NCI-H2107 treated with DMSO at 0.1 percent for 48 hours (cell line): Measurements from ENCODE around the gene SLC25A21.
"Not testable (repeated sequence)": the region's sequence is repeated elsewhere in the genome, so short reads cannot be mapped to it uniquely, and the experiment has no call there.

Source experiments
- DNase-seq: peaks from one replicate; lab custom pipeline; 2025; ENCODE audit not compliant: unreplicated experiment; lab: John Stamatoyannopoulos, UW

SLC25A21 gene

DNA sequence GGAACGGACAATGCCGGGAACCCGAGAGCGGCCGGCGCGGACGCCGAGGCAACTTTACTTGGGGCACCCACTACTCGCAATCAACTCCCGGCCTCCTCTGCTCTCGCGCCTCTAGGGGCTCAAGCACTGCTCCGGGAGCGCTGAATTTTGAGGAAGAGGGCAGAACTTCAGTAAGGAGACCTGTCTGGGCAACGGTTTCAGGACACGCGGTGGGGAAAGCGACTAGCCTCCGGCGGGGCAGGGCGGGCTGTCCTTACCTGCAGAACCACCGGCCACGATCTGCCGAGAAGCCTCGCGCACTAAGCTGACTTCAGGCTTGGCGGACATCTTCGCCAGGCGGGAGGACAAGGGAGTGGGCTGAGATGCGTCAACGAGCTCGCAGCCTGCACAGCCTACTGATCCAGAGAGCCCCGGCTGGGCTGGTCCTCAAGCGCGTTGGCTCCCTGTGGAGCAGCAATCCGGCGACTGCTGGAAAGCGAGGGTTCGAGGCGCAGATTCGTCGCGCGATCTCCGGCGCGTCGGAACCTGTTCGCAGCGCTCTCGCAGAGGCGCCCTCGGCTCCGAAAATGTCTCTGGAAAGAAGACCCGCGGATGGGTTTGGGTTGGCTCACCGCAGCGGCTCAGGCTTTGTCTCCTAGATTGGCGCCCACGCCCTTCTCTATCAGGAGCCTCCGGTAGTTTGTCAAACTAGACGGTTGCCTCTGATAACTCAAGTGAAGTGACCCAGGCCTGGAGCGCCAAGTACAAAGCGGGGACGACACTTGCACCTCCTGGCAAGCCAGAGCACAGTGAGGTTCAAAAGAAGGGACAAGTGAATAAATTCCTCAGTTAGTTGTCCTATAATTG lies at the start of gene SLC25A21:
TSS of gene SLC25A21 (minus strand) at position 583 of the 846 bp plus-strand sequence.
- DNase-seq: peak; percentile 86

DNA sequence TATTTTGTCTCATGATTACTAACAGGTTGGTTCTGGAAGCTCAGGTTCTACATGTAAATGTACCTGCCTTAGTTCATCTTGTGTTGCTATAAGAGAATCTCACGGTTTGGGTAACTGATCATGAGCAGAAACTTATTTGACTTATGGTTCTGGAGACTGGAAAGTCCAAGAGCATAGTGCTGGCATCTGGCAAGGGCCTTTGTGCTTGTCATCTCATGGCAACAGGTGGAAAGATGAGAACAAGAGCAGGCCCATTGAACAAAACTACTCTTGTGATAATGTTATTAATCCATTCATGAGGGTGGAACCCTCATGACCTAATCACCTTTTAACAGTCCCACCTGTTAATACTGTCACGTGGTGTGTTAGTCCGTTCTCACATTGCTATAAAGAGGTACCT lies 48.7 kb upstream of the SLC25A21 start:
- DNase-seq: no peak

DNA sequence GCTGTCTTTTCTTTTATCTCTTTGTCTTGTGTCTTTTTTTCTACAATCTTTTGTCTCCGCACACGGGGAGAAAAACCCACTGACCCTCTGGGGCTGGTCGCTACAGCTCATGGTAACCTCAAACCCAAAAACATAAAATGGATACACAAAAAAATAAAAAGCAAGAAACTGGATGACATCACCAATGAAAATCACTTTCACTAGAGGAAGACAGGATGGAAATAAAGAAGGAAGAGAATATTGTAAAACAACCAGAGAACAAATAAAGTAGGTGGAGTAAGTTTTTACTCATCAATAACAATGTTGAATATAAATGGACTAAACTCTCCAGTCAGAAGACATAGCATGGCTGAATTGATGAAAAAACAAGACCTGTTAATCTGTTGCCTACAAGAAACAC lies 42.9 kb upstream of the SLC25A21 start:
- DNase-seq: no peak

DNA sequence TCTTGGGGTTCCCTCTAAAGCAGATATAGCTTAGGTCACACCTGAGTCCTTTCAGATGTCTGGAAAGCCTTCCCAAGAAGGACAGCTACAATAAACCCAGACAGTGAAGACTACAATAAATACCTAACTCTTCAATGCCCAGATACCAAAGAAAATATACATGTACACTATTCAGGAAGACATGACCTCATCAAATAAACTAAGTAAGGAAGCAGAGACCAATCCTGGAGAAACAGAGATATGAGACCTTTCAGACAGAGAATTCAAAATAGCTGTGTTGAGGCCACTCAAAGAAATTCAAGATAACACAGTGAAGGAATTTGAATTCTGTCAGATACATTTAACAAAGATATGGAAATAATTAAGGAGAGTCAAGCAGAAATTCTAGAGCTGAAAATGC lies 40.6 kb upstream of the SLC25A21 start:
- no peak for DNase-seq

DNA sequence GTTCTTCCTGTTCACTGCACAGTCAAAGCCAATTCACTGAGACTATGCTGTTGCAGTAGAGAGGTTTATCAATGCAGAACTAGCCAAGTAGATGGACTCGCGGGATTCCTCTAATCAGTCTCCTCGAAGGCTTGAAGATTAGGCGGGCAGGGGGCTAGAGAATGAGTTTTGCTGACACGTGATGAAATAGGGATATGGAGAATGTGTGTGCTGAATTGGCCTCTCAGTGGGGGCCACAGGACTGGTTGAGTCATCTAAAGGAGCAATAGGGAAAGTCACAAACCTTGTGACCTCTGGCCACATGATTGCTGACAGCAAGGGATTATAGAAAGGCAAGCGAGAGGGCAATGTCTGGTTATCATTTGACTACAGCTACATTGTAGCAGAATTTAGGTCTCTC lies 38.0 kb upstream of the SLC25A21 start:
- DNase-seq: no peak

DNA sequence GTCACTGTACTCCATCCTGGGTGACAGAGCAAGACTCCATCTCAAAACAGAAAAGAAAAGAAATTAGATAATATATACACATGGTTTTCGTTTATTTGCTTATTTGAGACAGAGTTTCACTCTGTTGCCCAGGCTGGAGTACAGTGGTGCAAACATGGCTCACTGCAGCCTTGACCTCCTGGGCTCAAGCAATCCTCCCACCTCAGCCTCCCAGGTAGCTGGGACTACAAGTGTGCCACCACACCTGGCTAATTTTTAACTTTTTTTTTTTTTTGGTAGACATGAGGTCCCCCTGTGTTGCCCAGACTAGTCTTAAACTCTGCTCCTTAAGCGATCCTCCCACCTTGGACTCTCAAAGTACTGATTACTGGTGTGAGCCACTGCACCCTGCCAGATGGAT lies 37.2 kb upstream of the SLC25A21 start:
- DNase-seq: not testable (repeated sequence)

DNA sequence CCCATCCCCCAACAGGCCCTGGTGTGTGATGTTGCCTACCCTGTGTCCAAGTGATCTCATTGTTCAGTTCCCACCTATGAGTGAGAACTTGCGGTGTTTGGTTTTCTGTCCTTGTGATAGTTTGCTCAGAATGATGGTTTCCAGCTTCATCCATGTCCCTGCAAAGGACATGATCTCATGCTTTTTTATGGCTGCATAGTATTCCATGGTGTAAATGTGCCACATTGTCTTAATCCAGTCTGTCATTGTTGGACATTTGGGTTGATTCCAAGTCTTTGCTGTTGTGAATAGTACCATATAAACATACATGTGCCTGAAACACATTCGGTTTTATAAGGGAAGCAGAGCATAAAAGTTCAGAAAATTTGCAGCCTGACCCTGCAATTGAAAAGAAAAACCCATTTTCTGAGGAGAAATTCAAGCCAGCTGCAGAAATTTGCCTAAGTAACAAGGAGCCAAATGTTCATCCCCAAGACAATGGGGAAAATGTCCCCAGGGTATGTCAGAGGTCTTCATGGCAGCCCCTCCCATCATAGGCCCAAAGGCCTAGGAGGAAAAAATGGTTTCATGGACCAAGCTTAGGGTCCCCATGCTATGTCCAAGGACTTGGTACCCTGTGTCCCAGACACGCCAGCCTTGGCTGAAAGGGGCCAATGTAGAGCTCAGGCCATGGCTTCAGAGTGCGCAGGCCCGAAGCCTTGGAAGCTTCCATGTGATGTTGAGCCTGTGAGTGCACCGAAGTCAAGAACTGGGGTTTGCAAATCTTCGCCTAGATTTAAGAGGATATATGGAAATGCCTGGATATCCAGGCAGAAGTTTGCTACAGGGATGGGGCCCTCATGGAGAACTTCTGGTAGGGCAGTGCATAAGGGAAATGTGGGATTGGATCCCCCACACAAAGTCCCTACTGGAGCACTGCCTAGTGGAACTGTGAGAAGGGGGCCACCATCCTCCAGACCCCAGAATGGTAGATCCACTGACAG lies 33.5 kb upstream of the SLC25A21 start:
- DNase-seq: not testable (repeated sequence)

DNA sequence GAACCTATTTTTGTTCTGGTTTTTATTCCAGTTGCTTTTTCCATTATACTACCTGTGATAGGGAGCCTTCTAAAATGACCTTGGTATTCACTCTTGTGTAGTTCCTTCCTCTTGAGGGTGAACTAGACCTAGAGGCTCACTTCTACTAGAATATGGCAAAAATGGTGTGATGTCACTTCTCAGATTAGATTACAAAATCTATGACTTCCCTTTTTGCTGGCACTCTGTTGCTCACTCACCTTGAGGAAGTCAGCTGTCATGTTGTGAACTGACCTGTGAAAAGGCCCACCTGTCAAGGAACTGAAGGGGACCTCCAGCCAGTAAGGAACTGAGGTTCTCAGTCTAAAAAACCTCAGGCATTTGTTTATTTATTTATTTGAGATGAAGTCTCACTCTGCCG lies 31.0 kb upstream of the SLC25A21 start:
- DNase-seq: no peak

DNA sequence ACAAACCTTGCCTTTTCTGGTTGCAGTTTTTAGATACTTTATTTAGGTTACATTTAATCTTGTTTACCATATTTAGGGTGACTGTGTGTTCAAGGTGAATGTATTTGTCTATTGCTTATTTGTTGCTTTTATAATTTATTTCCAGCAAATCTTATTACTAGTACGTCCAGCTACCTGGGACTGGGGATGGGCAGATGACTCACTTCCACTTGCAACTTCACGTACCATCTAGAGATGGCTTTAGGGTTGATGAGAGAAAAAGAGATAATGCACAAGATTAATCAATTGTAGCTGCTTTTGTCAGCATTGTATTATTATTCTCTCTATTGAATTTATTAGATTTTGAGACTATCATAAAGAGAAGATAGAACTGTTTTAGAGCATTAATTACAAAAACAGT lies 30.4 kb upstream of the SLC25A21 start:
- no peak for DNase-seq

DNA sequence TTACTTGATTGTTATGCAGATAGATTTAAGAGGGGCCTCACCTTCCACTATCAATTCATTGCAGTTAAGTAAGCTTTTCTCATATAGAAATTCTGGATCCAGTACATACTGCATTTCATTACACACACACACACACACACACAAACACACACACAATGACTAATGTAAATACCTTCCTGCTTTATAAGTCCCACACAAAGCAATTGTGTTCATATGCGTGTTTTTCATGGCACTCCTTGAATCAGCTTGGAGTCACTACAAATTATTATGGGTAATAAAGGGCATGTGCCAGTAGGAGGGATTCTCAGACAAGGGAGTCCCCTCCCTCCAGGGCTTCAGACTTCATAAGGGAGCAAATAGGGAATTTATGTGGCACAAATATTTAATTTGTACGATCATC lies 29.9 kb upstream of the SLC25A21 start:
- DNase-seq: no peak

DNA sequence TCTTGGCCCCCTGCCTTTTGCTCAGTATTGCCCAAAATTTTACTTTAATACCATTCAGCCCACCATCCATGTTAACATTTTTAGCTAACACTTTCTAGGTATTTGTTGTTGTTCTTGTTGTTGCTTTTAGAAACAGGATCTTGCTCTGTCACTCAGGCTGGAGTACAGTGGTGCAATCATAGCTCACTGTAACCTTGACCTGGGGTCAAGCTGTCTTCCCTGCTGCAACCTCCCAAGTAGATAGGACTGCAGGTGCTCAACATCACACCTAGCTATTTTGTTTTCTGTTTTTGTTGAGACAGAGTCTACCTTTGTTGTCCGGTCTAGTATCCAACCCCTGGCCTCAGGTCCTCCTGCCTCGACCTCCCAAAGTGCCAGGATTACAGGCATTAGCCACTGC lies 29.3 kb upstream of the SLC25A21 start:
- no peak for DNase-seq

DNA sequence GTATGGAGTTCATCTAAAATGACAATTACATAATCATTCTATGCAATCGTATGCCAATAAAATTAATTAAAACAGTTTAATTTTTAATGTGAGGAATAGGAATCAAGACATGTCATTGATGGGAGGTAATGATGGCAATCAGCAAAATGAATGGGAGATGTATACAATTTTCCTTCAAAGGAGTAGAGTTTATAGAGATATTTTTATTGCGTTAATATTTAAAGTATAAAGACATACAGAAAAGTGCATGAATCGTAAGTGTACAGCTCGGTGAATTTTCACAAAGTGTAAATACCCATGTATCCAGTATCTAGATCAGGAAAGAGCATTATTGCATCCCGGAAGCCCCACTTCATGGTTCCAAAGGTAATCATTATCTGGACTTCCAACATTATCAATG lies 26.5 kb upstream of the SLC25A21 start:
- DNase-seq: no peak

DNA sequence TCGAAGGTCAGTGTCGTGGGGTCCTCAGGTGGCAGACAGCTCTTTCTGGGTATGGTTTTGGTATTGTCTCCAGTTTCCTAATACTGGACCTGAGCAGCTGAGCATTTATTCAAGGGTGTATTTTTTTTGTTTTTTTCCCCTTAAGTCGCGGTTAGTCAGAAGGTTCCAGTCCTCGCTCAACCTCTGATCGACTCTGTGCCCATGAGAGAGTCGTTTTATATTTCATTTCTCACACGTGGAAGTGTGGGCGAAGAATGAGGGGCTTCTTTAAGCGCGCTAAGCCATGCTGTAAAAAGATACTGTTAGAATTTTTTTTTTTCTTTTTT lies 25.8 kb upstream of the SLC25A21 start:
- DNase-seq: no peak

DNA sequence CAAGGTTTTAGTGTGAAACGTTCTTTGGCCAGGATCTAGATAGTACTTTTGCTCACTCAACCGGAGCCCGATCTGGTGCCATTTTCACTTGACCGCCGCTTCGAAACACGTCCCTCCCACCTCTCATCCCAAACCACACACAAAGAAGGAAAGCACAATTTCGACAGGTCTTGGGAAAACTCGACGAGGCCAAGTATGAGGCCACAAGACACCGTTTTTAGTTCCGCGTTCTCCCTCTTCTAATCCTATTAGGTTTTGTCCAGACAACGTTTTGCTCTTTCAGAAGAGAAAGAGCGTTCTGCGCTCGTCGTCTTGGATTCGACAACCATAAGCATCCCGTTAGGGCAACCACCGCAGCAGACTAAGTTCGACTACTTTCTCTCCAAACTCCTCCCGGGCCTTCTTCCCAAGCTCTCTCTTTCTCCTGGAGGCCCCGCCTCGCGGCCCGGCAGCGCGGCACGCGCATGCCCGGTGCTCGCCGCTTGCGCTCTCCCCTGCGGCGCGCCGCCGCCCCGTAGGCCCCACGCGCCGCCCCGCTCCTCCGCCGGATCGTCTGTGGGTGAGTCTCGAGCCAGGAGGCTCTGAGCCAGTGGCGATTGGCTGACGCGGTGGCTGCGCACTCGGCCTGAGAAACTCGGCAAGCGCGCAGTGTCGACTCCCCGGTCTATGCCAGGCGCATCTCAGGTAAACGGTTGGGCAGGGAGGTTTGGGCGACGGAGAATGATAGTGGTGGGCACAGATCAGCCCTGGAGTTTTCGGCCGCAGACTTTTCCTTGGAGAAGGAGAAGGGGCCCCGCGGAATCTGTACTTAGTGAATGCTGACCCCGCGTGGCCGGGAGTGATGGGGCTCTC lies 25.2 kb upstream of the SLC25A21 start, which contains the start of gene MIPOL1:
TSS of gene MIPOL1 (plus strand) at position 517 of the 852 bp plus-strand sequence. CDS start 49,952 bp downstream, outside the sequence.
- peak; percentile 89 for DNase-seq

DNA sequence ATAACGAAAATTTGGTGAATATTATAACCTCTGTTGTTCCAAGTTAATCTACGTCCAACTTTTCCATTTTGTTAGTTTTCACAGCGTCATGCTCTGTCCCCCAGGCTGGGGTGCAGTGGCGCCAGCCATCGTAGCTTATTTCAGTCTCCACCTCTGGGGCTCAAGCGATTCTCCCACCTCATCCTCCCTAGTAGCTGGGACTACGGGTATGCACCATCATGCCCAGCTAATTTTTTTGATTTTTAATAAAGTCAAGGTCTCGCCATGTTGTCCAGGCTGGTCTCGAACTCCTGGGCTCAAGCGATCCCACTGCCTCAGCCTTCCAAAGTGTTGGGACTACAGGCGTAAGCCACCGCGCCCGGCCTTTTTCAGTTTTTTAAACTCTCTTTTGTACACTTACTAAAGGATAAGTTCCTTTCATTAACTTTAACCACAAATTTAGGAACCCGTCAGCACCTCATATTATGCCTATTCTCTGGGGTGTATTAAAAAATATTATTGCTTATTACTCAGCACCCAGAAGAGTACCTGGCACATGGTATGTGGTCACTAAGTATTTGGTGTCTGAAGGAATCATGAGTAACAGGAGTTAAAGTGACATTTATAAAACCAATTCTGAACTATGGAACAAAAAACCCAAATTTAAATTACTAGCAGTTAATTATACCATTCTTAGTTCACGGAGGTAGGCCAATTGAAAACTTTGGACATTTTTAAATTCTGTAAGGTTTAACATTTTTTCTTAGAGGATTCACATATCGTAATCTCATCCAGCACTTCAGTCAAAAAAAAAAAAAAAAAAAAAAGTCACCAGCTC lies 24.4 kb upstream of the SLC25A21 start:
- DNase-seq: no peak

DNA sequence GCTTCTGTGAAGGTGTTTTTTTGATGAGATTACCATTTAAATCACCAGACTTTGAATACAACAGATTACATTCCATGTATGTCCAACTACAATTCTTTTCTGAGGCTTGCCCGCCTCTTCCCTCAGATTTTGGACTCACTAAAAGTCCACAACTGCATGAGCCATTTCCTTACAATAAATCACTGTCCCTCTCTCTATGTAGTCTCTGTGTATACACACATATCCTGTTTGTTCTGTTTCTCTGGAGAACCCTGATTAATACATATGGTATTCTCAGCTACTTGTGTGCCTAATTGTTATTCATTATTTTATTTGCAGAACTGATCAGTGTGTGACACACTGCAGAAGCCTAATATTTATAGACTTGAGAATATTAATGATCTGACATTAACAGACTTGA lies 22.9 kb upstream of the SLC25A21 start:
- no peak for DNase-seq

DNA sequence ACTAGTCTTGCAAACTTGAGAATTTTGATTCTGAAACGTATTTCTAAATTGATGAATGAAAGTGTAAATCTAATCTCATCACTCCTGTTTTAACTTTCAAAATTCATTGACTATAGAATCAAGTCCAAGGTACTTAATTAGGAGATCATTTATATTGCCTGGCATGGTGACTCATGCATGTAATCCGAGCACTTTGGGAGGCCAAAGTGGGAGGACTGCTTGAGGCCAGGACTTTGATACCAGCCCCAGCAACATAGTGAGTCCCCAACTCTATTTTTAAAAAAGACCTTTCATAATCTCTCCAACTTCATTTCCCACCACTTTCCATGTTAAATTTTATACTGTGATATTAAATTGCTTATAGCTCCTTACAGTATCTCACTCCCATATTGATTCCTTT lies 22.3 kb upstream of the SLC25A21 start:
- DNase-seq: no peak

DNA sequence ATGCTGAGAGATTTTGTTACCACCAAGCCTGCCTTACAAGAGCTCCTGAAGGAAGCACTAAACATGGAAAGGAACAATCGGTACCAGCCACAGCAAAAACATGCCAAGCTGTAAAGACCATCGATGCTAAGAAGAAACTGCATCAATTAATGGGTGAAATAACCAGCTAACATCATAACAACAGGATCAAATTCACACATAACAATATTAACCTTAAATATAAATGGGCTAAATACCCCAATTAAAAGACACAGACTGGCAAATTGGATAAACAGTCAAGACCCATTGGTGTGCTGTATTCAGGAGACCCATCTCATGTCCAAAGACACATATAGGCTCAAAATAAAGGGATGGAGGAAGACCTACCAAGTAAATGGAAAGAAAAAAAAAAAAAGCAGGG lies 17.3 kb upstream of the SLC25A21 start:
- DNase-seq: not testable (repeated sequence)

DNA sequence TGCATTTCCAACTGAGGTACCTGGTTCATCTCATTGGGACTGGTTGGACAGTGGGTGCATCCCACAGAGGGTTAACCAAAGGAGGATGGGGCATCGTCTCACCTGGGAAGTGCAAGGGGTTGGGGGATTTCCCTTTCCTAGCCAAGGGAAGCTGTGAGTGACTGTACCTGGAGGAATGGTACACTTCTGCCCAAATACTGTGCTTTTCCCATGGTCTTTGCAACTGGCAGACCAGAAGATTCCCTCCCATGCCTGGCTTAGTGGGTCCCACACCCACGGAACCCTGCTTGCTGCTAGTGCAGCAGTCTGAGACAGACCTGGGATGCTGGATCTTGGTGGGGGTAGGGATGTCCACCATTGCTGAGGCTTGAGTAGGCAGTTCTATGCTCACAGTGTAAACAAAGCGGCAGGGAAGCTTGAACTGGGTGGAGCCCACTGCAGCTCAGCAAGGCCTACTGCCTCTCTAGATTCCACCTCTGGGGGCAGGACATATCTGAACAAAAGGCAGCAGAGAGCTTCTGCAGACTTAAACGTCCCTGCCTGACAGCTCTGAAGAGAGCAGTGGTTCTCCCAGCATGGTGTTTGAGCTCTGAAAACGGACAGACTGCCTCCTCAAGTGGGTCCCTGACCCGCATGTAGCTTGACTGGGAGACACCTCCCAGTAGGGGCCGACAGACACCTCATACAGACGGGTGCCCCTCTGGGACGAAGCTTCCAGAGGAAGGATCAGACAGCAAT lies 15.6 kb upstream of the SLC25A21 start:
- not testable (repeated sequence) for DNase-seq
